ENCODE data around the gene PTPRJ.

PTPRJ gene

GRCh38 chr11:48101044-48101733 lies 120.8 kb downstream of the PTPRJ start:
- ChIA-PET POLR2A (no interaction called here), CTCF (interaction anchor here (20.8 kb wide), 1 partner anchor 167 kb away, joined by 272 read pairs; no protein-coding TSS in a partner anchor)
- WGBS (ENCODE audit: insufficient coverage), result 92% methylated on average over 9 of the region's 11 CpGs

GRCh38 chr11:48101958-48102357 lies 121.6 kb downstream of the PTPRJ start:
- CTCF ChIA-PET, result interaction anchor here (20.8 kb wide), 1 partner anchor 168 kb away, joined by 272 read pairs; no protein-coding TSS in a partner anchor
- H3K9me3 ChIP-seq (ENCODE audit: control extremely low read depth in 1 of 5, control insufficient read depth in 4 of 5, insufficient read depth in 2 of 5, low read depth in 1 of 5, low read length in 4 of 5), result no peaks in the 10 kb centered on the region
- H3K36me3 ChIP-seq (ENCODE audit: control insufficient read depth in 4 of 4, insufficient read depth in 4 of 4, low read length in 3 of 4), result no peaks in the 10 kb centered on the region
- no peak for DNase-seq
- H3K4me3 ChIP-seq (ENCODE audit: control insufficient read depth in 1 of 7, extremely low read depth in 1 of 7, insufficient read depth in 4 of 7, low read depth in 2 of 7, low read length in 6 of 7), result no peak overlapping the region
- H3K27ac ChIP-seq (ENCODE audit: insufficient read depth in 1 of 2, low read depth in 1 of 2, low read length in 2 of 2, poor library complexity in 1 of 2, severe bottlenecking in 2 of 2), result no peak overlapping the region
- 90% methylated on average over 6 of the region's 6 CpGs for WGBS (ENCODE audit: insufficient coverage)
- POLR2A ChIA-PET, result no interaction called here
- peaks cover 0 to 4% (median 0%) of the 10 kb centered on the region in 4 experiments for H3K4me1 ChIP-seq (ENCODE audit: control extremely low read depth in 1 of 4, control insufficient read depth in 4 of 4, insufficient read depth in 4 of 4, low read length in 3 of 4)
- H3K27me3 ChIP-seq (replicated peaks in 2 of 5; ENCODE audit: control insufficient read depth in 4 of 5, insufficient read depth in 5 of 5, low read length in 4 of 5), result no peaks in the 10 kb centered on the region

More at GRCh38 chr11:48101044-48101733, 120.8 kb downstream of the PTPRJ start:
- Histone ChIP-seq H3K4me1 (ENCODE audit: control extremely low read depth in 1 of 4, control insufficient read depth in 4 of 4, insufficient read depth in 4 of 4, low read length in 3 of 4) (peaks cover 0 to under 1% (median 0%) of the 10 kb centered on the region in 4 experiments), H3K9me3 (ENCODE audit: control extremely low read depth in 1 of 5, control insufficient read depth in 4 of 5, insufficient read depth in 2 of 5, low read depth in 1 of 5, low read length in 4 of 5) (no peaks in the 10 kb centered on the region), H3K27ac (ENCODE audit: insufficient read depth in 1 of 2, low read depth in 1 of 2, low read length in 2 of 2, poor library complexity in 1 of 2, severe bottlenecking in 2 of 2) (no peak overlapping the region), H3K4me3 (ENCODE audit: control insufficient read depth in 1 of 7, extremely low read depth in 1 of 7, insufficient read depth in 4 of 7, low read depth in 2 of 7, low read length in 6 of 7) (no peak overlapping the region), H3K27me3 (replicated peaks in 2 of 5; ENCODE audit: control insufficient read depth in 4 of 5, insufficient read depth in 5 of 5, low read length in 4 of 5) (no peaks in the 10 kb centered on the region), H3K36me3 (ENCODE audit: control insufficient read depth in 4 of 4, insufficient read depth in 4 of 4, low read length in 3 of 4) (no peaks in the 10 kb centered on the region)
- DNase-seq, result no peak

DNA sequence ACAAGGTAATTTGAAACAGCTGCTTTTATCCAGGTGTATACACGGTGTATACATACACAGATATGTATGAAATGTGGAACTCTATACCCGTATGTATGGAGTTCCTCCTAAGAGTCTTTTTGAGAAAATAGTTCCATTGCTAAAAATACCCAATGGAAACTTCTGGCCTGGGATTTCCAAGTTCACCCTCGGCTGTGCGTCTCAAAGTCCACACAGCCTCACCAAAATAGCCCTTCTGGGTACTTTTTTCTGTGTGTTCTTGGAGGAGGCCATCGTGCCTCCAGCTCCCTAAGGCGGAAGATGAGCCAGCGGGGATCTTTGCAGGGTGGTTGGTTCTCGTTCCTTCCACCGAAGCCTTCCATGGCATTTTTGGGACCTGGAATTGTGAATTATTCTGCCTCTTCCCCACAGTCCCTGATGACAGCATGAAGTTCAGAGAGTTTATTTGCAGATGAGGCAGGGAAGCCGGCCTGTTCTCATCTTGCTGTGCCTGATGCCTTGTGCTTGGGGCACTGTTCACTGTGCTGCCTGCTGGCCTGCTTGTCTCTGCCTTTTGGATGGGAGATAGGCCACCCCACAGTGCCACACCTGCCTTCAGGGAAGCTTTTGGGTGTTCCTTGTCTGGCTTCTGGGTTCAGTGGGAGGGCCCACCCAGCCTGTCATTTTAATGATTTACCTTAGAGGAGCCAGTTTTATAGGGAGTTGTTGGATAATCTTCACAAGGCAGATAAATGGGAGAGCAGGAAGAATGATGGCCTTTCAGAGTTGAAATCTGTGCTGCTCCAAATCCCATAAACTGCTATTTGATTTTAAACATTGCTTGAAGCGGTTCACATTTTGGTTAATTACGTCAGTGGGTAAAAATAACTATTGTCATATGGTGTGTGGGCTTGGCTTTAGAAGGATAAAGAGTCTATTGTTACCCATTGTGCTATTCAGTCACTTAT lies 123.5 kb downstream of the PTPRJ start:
- POLR2A ChIA-PET, result no interaction called here
- DNase-seq, result no peak
- Histone ChIP-seq H3K4me3 (ENCODE audit: control insufficient read depth in 1 of 7, extremely low read depth in 1 of 7, insufficient read depth in 4 of 7, low read depth in 2 of 7, low read length in 6 of 7) (no peak overlapping the region), H3K27me3 (replicated peaks in 2 of 5; ENCODE audit: control insufficient read depth in 4 of 5, insufficient read depth in 5 of 5, low read length in 4 of 5) (no peaks in the 10 kb centered on the region), H3K36me3 (ENCODE audit: control insufficient read depth in 4 of 4, insufficient read depth in 4 of 4, low read length in 3 of 4) (no peaks in the 10 kb centered on the region), H3K4me1 (ENCODE audit: control extremely low read depth in 1 of 4, control insufficient read depth in 4 of 4, insufficient read depth in 4 of 4, low read length in 3 of 4) (peaks cover 0 to 16% (median 3%) of the 10 kb centered on the region in 4 experiments), H3K27ac (ENCODE audit: insufficient read depth in 1 of 2, low read depth in 1 of 2, low read length in 2 of 2, poor library complexity in 1 of 2, severe bottlenecking in 2 of 2) (no peak overlapping the region), H3K9me3 (ENCODE audit: control extremely low read depth in 1 of 5, control insufficient read depth in 4 of 5, insufficient read depth in 2 of 5, low read depth in 1 of 5, low read length in 4 of 5) (no peaks in the 10 kb centered on the region)
- CTCF ChIA-PET, result interaction anchor here (1.3 to 20.8 kb wide), 3 partner anchors 77 to 253 kb away, joined by 3 to 272 read pairs (median 3); no protein-coding TSS in a partner anchor
- WGBS (ENCODE audit: insufficient coverage), result 98% methylated on average over 7 of the region's 12 CpGs

GRCh38 chr11:48104568-48104924 lies 124.2 kb downstream of the PTPRJ start:
- no peaks in the 10 kb centered on the region for H3K9me3 ChIP-seq (ENCODE audit: control extremely low read depth in 1 of 5, control insufficient read depth in 4 of 5, insufficient read depth in 2 of 5, low read depth in 1 of 5, low read length in 4 of 5)
- no peak for DNase-seq
- ChIA-PET CTCF (interaction anchor here (1.3 to 20.8 kb wide), 4 partner anchors 75 to 254 kb away, joined by 3 to 272 read pairs (median 4); no protein-coding TSS in a partner anchor), POLR2A (no interaction called here)
- WGBS (ENCODE audit: insufficient coverage), result 100% methylated on average over 2 of the region's 3 CpGs
- H3K4me1 ChIP-seq (ENCODE audit: control extremely low read depth in 1 of 4, control insufficient read depth in 4 of 4, insufficient read depth in 4 of 4, low read length in 3 of 4), result peaks cover 1 to 21% (median 5%) of the 10 kb centered on the region in 4 experiments
- H3K27ac ChIP-seq (ENCODE audit: insufficient read depth in 1 of 2, low read depth in 1 of 2, low read length in 2 of 2, poor library complexity in 1 of 2, severe bottlenecking in 2 of 2), result no peak overlapping the region
- no peaks in the 10 kb centered on the region for H3K36me3 ChIP-seq (ENCODE audit: control insufficient read depth in 4 of 4, insufficient read depth in 4 of 4, low read length in 3 of 4)
- H3K4me3 ChIP-seq (ENCODE audit: control insufficient read depth in 1 of 7, extremely low read depth in 1 of 7, insufficient read depth in 4 of 7, low read depth in 2 of 7, low read length in 6 of 7), result no peak overlapping the region
- no peaks in the 10 kb centered on the region for H3K27me3 ChIP-seq (replicated peaks in 2 of 5; ENCODE audit: control insufficient read depth in 4 of 5, insufficient read depth in 5 of 5, low read length in 4 of 5)

DNA sequence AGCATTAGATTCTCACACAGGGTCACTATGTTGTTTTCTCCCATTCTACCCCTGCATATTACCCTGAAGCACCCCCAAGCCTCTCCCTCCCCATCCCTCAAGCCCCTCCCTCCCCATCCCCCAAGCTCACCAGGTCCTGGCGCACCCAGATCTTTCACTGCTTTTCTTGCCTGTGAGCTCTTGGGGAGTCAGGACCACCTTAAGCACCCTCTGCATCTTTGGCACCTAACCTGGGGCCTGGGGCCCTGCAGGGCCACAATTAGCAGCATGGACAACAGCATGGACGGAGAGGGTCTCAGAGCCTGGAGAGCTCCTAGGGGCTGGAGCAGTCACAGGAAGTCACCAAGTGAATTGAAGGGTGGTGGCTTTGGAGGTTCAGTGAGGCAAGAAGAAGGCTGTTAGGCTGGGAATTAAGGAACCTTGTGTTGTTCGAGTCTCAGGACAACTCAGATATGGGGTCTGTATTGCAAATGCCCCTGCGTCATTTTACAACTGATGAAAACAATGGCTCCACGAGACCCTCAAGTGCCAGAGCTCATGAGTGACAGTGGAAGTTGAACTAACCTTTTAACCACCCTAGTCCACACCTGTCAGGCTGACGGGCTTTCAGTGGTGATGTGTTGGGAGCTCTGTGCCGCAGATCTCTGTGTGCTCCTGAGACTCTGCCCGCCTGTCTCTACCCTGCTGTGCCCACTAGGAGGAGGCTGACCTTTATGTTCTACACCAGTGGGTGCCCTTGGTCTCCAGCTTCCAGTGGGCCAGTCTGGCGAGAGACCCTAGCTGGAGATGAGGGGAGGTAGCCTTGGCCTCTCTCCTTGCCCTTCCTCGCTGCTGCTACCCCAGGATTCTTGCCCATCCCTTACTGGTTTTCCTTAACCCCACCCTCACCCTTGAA lies 125.0 kb downstream of the PTPRJ start:
- Histone ChIP-seq H3K4me3 (ENCODE audit: control insufficient read depth in 1 of 7, extremely low read depth in 1 of 7, insufficient read depth in 4 of 7, low read depth in 2 of 7, low read length in 6 of 7) (no peak overlapping the region), H3K9me3 (ENCODE audit: control extremely low read depth in 1 of 5, control insufficient read depth in 4 of 5, insufficient read depth in 2 of 5, low read depth in 1 of 5, low read length in 4 of 5) (no peaks in the 10 kb centered on the region), H3K27ac (ENCODE audit: insufficient read depth in 1 of 2, low read depth in 1 of 2, low read length in 2 of 2, poor library complexity in 1 of 2, severe bottlenecking in 2 of 2) (no peak overlapping the region), H3K36me3 (ENCODE audit: control insufficient read depth in 4 of 4, insufficient read depth in 4 of 4, low read length in 3 of 4) (no peaks in the 10 kb centered on the region), H3K27me3 (replicated peaks in 2 of 5; ENCODE audit: control insufficient read depth in 4 of 5, insufficient read depth in 5 of 5, low read length in 4 of 5) (no peaks in the 10 kb centered on the region), H3K4me1 (ENCODE audit: control extremely low read depth in 1 of 4, control insufficient read depth in 4 of 4, insufficient read depth in 4 of 4, low read length in 3 of 4) (peaks cover 5 to 27% (median 8%) of the 10 kb centered on the region in 4 experiments)
- ChIA-PET CTCF (interaction anchor here (1.0 to 20.8 kb wide), 5 partner anchors 10 to 255 kb away, joined by 3 to 272 read pairs (median 3); no protein-coding TSS in a partner anchor), POLR2A (no interaction called here)
- 94% methylated on average over 9 of the region's 10 CpGs for WGBS (ENCODE audit: insufficient coverage)
- DNase-seq, result no peak

GRCh38 chr11:48106166-48106565 lies 125.8 kb downstream of the PTPRJ start:
- ChIA-PET CTCF (interaction anchor here (1.0 to 20.8 kb wide), 3 partner anchors 9 to 172 kb away, joined by 3 to 272 read pairs (median 5); no protein-coding TSS in a partner anchor), POLR2A (no interaction called here)
- no peak overlapping the region for H3K4me3 ChIP-seq (ENCODE audit: control insufficient read depth in 1 of 7, extremely low read depth in 1 of 7, insufficient read depth in 4 of 7, low read depth in 2 of 7, low read length in 6 of 7)
- no peaks in the 10 kb centered on the region for H3K36me3 ChIP-seq (ENCODE audit: control insufficient read depth in 4 of 4, insufficient read depth in 4 of 4, low read length in 3 of 4)
- H3K9me3 ChIP-seq (ENCODE audit: control extremely low read depth in 1 of 5, control insufficient read depth in 4 of 5, insufficient read depth in 2 of 5, low read depth in 1 of 5, low read length in 4 of 5), result no peaks in the 10 kb centered on the region
- H3K27me3 ChIP-seq (replicated peaks in 2 of 5; ENCODE audit: control insufficient read depth in 4 of 5, insufficient read depth in 5 of 5, low read length in 4 of 5), result no peaks in the 10 kb centered on the region
- DNase-seq, result no peak
- peaks cover 5 to 27% (median 8%) of the 10 kb centered on the region in 4 experiments for H3K4me1 ChIP-seq (ENCODE audit: control extremely low read depth in 1 of 4, control insufficient read depth in 4 of 4, insufficient read depth in 4 of 4, low read length in 3 of 4)
- H3K27ac ChIP-seq (ENCODE audit: insufficient read depth in 1 of 2, low read depth in 1 of 2, low read length in 2 of 2, poor library complexity in 1 of 2, severe bottlenecking in 2 of 2), result no peak overlapping the region
- WGBS (ENCODE audit: insufficient coverage), result 100% methylated on average over 1 of the region's 6 CpGs

All from common myeloid progenitor, CD34-positive (primary cell).